Smooth muscle cell (in vitro differentiated cells): Measurements from ENCODE around the gene NUDCD3. TPM values are rescaled to one million over a fixed set of nuclear protein-coding genes. Genes with fewer than 3 reads are reported as not detected.

Source experiments
- DNase-seq: peaks from one replicate; lab custom pipeline; 2025; ENCODE audit not compliant: unreplicated experiment; lab: John Stamatoyannopoulos, UW
- H2AFZ ChIP-seq: fragments of 200-600 bp; sonication (generic); 2 replicates; pipeline ENCODE4 v1.6.0; 2016; ENCODE audit warnings: antibody characterized with exemption, low read depth, mild to moderate bottlenecking
- H3F3A ChIP-seq: fragments of 200-600 bp; sonication (generic); 2 replicates; pipeline ENCODE4 v1.6.0; 2017; ENCODE audit warnings: antibody characterized with exemption, low read depth
- H3K27ac ChIP-seq: fragments of 200-600 bp; sonication (generic); 2 replicates; pipeline ENCODE4 v1.5.1; 2016; ENCODE audit warnings: low read depth, mild to moderate bottlenecking
- H3K27me3 ChIP-seq: fragments of 200-600 bp; sonication (generic); 2 replicates; pipeline ENCODE4 v1.6.1; 2016; ENCODE audit warnings: low read depth, mild to moderate bottlenecking
- H3K36me3 ChIP-seq: fragments of 200-600 bp; sonication (generic); 2 replicates; pipeline ENCODE4 v1.5.1; 2016; ENCODE audit warnings: low read depth
- H3K4me1 ChIP-seq: fragments of 200-600 bp; sonication (generic); 2 replicates; pipeline ENCODE4 v1.5.1; 2016; ENCODE audit warnings: low read depth
- H3K4me2 ChIP-seq: fragments of 200-600 bp; sonication (generic); 2 replicates; pipeline ENCODE4 v1.6.0; 2016; ENCODE audit warnings: mild to moderate bottlenecking
- H3K4me3 ChIP-seq: fragments of 200-600 bp; sonication (generic); 2 replicates; pipeline ENCODE4 v1.5.1; 2016; ENCODE audit warnings: mild to moderate bottlenecking
- H3K79me2 ChIP-seq: fragments of 200-600 bp; sonication (generic); 2 replicates; pipeline ENCODE4 v1.6.0; 2016; ENCODE audit warnings: low read depth, mild to moderate bottlenecking
- H3K9ac ChIP-seq: fragments of 200-600 bp; sonication (generic); 2 replicates; pipeline ENCODE4 v1.6.0; 2016; ENCODE audit warnings: low read depth
- H3K9me3 ChIP-seq: fragments of 200-600 bp; sonication (generic); replicated peaks from 2 replicates; pipeline ENCODE4 v1.5.1; 2016; ENCODE audit warnings: low read depth
- H4K20me1 ChIP-seq: fragments of 200-600 bp; sonication (generic); 2 replicates; pipeline ENCODE4 v1.6.0; 2016; ENCODE audit warnings: low read depth
- WGBS: methylation state at CpG from one replicate; pipeline ENCODE4 v1.1.7; 2016; ENCODE audit warnings: low lambda C conversion rate; 5-methylcytosine and 5-hydroxymethylcytosine counted together
- polyA plus RNA-seq: library from polyadenylated mRNA; unstranded; fragments of >200 nt; fragmentation: Nextera tagmentation; extraction: Ambion mirVana; gene quantifications from 2 replicates; pipeline ENCODE4 v1.2.1, GENCODE V29; 2016
- total RNA-seq: library from RNA; depleted of rRNA; stranded (reverse); fragments of >200 nt; gene quantifications from 2 replicates; pipeline ENCODE4 v1.2.3, GENCODE V29; 2014
- TF ChIP-seq, protein P1 (sequence below): fragments of 200-600 bp; sonication (generic); IDR thresholded peaks from 2 replicates; pipeline ENCODE4 v1.5.1; 2017; ENCODE audit warnings: borderline replicate concordance, mild to moderate bottlenecking, antibody characterized with exemption; ENCODE audit not compliant: insufficient read depth, poor library complexity, severe bottlenecking

Gene NUDCD3
- total and polyA plus RNA-seq, 2 experiments from 2014 or later: 32.2 to 56.3 TPM

GRCh38 chr7:44367475-44368043 is 122.9 kb downstream of the NUDCD3 start:
- Histone ChIP-seq H3K36me3 (no peaks in the 10 kb centered on the region), H3K9me3 (no peaks in the 10 kb centered on the region), H3F3A (no peaks in the 10 kb centered on the region), H3K79me2 (no peaks in the 10 kb centered on the region), H3K4me1 (no peaks in the 10 kb centered on the region), H2AFZ (no peak overlapping the region), H3K9ac (no peak overlapping the region), H4K20me1 (no peaks in the 10 kb centered on the region), H3K27me3 (peaks cover 22% of the 10 kb centered on the region), H3K4me2 (no peak overlapping the region), H3K4me3 (no peak overlapping the region), H3K27ac (no peak overlapping the region)
- TF ChIP-seq, protein P1, sequence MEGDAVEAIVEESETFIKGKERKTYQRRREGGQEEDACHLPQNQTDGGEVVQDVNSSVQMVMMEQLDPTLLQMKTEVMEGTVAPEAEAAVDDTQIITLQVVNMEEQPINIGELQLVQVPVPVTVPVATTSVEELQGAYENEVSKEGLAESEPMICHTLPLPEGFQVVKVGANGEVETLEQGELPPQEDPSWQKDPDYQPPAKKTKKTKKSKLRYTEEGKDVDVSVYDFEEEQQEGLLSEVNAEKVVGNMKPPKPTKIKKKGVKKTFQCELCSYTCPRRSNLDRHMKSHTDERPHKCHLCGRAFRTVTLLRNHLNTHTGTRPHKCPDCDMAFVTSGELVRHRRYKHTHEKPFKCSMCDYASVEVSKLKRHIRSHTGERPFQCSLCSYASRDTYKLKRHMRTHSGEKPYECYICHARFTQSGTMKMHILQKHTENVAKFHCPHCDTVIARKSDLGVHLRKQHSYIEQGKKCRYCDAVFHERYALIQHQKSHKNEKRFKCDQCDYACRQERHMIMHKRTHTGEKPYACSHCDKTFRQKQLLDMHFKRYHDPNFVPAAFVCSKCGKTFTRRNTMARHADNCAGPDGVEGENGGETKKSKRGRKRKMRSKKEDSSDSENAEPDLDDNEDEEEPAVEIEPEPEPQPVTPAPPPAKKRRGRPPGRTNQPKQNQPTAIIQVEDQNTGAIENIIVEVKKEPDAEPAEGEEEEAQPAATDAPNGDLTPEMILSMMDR: no peak
- 78% methylated on average over 5 of the region's 5 CpGs for WGBS
- no peak for DNase-seq

DNA sequence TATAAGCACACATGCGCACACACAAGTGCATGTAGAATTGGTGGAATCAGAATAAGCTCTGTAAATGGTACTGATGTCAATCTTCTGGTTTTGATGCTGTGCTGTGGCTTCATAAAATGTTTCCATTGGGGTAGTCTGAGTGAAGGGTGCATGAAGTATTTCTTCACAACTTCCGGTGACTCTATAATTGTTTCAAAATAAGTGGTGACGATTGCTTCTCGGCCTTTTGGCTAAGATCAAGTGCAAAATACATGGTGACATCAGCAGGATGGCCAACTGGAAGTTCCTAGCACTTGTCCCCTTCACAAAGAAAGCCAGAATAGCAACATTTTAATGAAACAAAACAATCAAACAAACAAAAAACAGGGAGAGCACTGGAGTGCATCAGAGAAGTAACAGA is 123.5 kb downstream of the NUDCD3 start:
- no peaks in the 10 kb centered on the region for H3K79me2 ChIP-seq
- 95% methylated on average over 4 of the region's 4 CpGs for WGBS

DNA sequence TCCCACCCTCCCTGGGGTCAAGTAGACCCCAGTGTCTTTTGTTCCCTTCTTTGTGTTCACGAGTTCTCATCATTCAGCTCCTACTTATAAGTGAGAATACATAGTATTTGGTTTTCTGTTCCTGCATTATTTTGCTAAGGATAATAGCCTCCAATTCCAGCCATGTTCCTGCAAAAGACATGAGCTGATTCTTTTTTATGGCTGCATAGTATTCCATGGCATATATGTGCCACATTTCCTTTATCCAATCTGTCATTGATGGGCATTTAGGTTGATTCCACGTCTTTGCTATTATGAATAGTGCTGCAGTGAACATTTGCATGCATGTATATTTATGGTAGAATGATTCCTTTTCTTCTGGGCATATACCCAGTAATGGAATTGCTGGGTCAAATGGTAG is 136.8 kb downstream of the NUDCD3 start:
- Histone ChIP-seq H2AFZ (no peak overlapping the region), H3K4me2 (no peak overlapping the region), H3F3A (no peaks in the 10 kb centered on the region), H3K9ac (no peak overlapping the region), H4K20me1 (no peaks in the 10 kb centered on the region), H3K79me2 (no peaks in the 10 kb centered on the region), H3K27ac (no peak overlapping the region), H3K4me3 (no peak overlapping the region), H3K36me3 (no peaks in the 10 kb centered on the region), H3K27me3 (peaks cover 11% of the 10 kb centered on the region), H3K4me1 (no peaks in the 10 kb centered on the region), H3K9me3 (no peaks in the 10 kb centered on the region)
- no peak for DNase-seq
- 63% methylated on average over 2 of the region's 2 CpGs for WGBS
- TF ChIP-seq, protein P1: no peak

More for the DNA sequence above, 123.5 kb downstream of the NUDCD3 start:
- Histone ChIP-seq H3K4me2 (no peak overlapping the region), H3K9me3 (no peaks in the 10 kb centered on the region), H4K20me1 (no peaks in the 10 kb centered on the region), H3K36me3 (no peaks in the 10 kb centered on the region), H3F3A (no peaks in the 10 kb centered on the region), H3K27me3 (peaks cover 22% of the 10 kb centered on the region), H3K27ac (no peak overlapping the region), H3K4me3 (no peak overlapping the region), H3K9ac (no peak overlapping the region), H2AFZ (no peak overlapping the region), H3K4me1 (no peaks in the 10 kb centered on the region)
- TF ChIP-seq, protein P1: no peak
- DNase-seq: no peak
